ENCODE data around the gene SETDB1.

The SETDB1 gene

GRCh38 chr1:150995460-150995859, 69.3 kb downstream of the SETDB1 start:
- in situ Hi-C loops (cut with HindIII; ENCODE audit: low pct_ligation_motif_present, low pct_unique_long_range_greater_than_20kb, low sequenced_read_pairs) = no loop called here
- DNase-seq = no peak

- in situ Hi-C loops (cut with HindIII; ENCODE audit: low pct_ligation_motif_present, low pct_unique_long_range_greater_than_20kb, low sequenced_read_pairs) = no loop called here
- no peak for DNase-seq
Measured at GRCh38 chr1:150995896-150996295, 69.7 kb downstream of the SETDB1 start.

DNA sequence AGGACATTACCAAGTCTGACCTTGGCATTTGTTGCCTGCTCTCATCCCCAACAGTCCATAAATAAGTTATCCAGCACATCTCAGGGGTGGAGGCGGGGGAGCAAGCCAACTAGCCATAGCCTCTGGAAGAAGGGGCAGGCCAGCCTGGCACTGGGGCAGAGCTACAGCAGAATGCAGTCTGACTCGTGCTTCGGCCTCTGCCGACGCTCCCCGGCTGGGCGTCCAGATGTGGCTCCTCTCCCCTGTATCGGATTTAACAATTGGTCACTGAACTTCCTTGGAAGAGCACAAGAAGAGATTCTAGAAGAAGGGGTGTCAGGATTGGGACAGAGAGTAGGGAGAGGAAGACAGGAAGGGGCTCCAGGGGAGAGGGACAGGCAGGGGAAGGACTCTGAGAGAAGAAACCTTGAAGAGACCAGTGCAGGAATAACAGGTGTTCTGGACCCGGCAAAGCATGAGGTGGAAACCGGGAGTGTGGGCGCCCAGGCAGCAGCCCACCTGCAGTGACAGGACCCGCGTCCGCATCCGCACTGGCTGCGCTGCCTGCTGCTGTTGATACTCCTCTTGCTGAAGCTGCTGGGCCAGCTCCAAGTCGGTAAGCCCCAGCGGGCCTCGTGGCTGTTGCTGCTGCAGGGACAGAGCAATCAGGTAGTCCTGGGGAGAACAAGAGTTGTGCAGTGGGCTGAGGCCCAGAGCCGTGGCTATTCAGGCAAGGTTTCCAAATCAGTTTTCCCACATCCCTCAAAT, 71.1 kb downstream of the SETDB1 start:
- in situ Hi-C loops (cut with HindIII; ENCODE audit: low pct_ligation_motif_present, low pct_unique_long_range_greater_than_20kb, low sequenced_read_pairs) = no loop called here
- no peak for DNase-seq

GRCh38 chr1:150997949-150998348, 71.8 kb downstream of the SETDB1 start:
- in situ Hi-C loops (cut with HindIII; ENCODE audit: low pct_ligation_motif_present, low pct_unique_long_range_greater_than_20kb, low sequenced_read_pairs) = no loop called here
- DNase-seq = no peak

- peak; percentile 33 for DNase-seq
- in situ Hi-C loops (cut with HindIII; ENCODE audit: low pct_ligation_motif_present, low pct_unique_long_range_greater_than_20kb, low sequenced_read_pairs) = no loop called here
Measured at GRCh38 chr1:150999051-150999674, 73.0 kb downstream of the SETDB1 start.

DNA sequence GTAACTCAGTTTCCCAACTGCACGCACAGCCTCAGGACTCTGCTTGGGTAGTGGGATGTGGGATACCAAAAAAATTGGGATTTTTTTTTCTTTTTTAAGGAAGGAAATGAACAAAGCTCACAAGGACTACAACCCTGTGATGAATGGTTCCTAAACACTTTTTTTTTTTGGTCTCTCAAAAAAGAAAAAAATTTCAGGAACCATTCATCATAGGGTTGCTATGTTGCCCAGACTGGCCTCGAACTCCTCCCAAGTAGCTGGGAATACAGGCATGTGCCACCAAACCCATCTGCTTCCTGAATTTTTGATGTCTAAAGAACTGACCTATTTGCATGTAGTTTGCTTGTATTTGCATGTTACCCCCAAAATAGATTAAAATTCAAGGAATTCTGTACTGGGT, 73.8 kb downstream of the SETDB1 start:
- in situ Hi-C loops (cut with HindIII; ENCODE audit: low pct_ligation_motif_present, low pct_unique_long_range_greater_than_20kb, low sequenced_read_pairs) = no loop called here
- no peak for DNase-seq

DNA sequence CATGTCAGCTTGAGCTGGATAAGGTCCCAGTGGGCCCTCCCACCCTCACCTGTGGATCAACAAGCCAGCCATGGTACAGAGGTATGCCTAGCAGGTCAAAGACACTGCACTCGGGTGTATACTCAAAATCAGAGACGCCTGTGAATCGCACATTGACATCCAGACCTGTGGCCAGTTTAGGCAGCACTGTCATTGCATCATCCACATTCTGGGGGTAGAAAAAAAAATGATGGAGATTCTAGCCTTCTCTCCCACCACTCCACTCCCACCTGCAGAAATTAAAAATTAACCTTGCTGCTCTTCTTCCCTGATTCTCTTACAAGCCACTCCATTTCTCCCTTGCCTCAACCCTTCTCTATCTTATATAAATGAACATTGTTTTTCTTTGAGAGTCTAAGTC, 74.2 kb downstream of the SETDB1 start:
- in situ Hi-C loops (cut with HindIII; ENCODE audit: low pct_ligation_motif_present, low pct_unique_long_range_greater_than_20kb, low sequenced_read_pairs) = no loop called here
- DNase-seq = no peak

- in situ Hi-C loops (cut with HindIII; ENCODE audit: low pct_ligation_motif_present, low pct_unique_long_range_greater_than_20kb, low sequenced_read_pairs) = no loop called here
- DNase-seq = no peak
Measured at GRCh38 chr1:151001602-151002001, 75.4 kb downstream of the SETDB1 start.

- in situ Hi-C loops (cut with HindIII; ENCODE audit: low pct_ligation_motif_present, low pct_unique_long_range_greater_than_20kb, low sequenced_read_pairs) = no loop called here
- no peak for DNase-seq
Measured at GRCh38 chr1:151002051-151002450, 75.9 kb downstream of the SETDB1 start.

- DNase-seq = no peak
- in situ Hi-C loops (cut with HindIII; ENCODE audit: low pct_ligation_motif_present, low pct_unique_long_range_greater_than_20kb, low sequenced_read_pairs) = no loop called here
Measured at GRCh38 chr1:151002611-151003010, 76.4 kb downstream of the SETDB1 start.

DNA sequence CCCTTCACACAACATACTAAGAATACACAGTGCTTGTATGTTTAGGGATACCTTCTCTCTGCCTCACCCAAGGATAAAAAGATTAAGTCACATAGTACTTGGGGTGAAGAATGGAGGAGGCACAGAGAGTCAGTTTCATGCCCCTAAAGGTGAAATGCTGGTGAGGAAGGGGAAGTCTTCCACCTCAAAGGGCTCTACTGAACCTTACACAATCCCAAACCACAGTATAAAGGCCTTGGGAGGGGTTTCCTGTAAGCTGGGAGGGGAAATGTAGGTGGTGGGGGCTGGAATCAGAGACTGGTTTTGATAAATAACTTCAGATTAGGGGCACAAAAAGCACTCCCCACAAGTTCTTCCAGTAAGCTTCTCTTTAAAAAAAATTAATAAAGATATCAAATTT, 77.0 kb downstream of the SETDB1 start:
- in situ Hi-C loops (cut with HindIII; ENCODE audit: low pct_ligation_motif_present, low pct_unique_long_range_greater_than_20kb, low sequenced_read_pairs) = no loop called here
- DNase-seq = no peak

- no peak for DNase-seq
- in situ Hi-C loops (cut with HindIII; ENCODE audit: low pct_ligation_motif_present, low pct_unique_long_range_greater_than_20kb, low sequenced_read_pairs) = no loop called here
Measured at GRCh38 chr1:151005729-151006319, 79.7 kb downstream of the SETDB1 start.

GRCh38 chr1:151006327-151007052, 80.3 kb downstream of the SETDB1 start, which contains the start of gene MINDY1:
MINDY1 (minus strand) TSS chr1:151006902; CDS start chr1:151002617, 4,285 bp downstream.
- in situ Hi-C loops (cut with HindIII; ENCODE audit: low pct_ligation_motif_present, low pct_unique_long_range_greater_than_20kb, low sequenced_read_pairs) = no loop called here
- peak; percentile 92 for DNase-seq

DNA sequence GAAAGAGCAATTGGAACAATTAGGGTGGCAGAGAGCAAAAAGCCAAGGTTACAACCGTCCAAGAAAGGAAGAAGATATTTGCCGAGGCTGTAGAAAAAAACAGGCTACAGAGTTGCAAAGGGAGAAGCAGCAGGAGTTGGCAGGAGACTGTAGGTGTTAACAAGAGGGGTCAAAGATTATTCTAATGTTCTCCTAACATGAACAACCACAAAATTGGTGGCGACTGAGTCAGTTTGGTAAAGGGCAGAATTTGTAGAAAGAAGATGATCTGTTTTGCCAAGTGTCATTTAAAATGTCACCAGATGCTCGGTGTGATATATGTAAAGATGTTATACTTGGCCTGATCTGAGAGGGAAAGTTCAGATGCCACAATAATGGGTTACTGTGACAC, 81.7 kb downstream of the SETDB1 start:
- in situ Hi-C loops (cut with HindIII; ENCODE audit: low pct_ligation_motif_present, low pct_unique_long_range_greater_than_20kb, low sequenced_read_pairs) = no loop called here

DNA sequence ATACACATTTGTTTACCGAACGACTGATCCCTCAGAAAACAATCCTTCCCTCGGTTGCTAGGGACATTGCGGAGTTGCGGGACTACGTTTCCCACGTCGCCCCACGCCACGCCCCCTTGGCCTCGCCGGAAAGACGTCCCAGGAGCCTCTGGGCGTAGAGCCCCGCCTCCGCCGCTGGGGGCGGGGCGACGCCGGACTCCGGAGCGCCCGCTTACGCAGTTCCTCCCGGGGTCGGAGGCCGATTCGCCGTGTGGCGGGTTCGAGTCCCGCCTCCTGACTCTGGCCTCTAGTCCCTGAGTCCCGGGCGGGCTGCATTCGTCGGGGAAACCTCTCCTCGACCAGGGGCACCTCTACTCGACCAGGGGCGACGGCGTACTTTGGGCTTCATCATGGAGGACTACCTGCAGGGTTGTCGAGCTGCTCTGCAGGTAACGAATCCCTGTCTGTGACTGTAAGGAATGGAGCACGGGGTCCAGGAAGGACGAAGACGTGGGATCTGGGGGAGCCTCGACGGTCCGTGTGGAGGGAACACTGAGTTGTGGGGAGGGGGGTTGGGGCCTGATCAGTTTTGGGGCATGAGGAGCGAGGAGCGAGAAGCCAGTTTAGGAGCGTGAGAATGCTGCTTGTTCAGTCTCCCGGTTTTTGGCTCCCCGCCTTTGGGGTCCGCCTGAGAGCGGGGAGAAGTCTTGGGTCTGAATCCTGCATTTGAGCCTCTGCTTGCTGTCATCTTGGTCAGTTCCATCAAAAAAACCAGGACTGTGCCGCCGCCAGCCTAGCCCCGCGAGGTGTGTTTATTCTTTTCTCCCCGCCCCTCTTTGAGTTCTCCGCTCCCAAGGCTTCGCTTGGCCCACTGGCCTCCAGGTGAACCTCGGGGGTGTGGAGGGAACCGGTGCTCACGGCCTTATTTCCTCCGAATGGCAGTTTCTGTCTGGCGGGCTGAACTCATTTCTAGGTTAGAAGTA, 82.4 kb downstream of the SETDB1 start, which contains the start of gene PRUNE1:
Gene PRUNE1 (plus strand): TSS at position 206 of the 962 bp plus-strand sequence. CDS start 184 bp downstream, at position 390.
- in situ Hi-C loops (cut with HindIII; ENCODE audit: low pct_ligation_motif_present, low pct_unique_long_range_greater_than_20kb, low sequenced_read_pairs) = no loop called here
- peak; percentile 98 for DNase-seq

More for the DNA sequence above, 81.7 kb downstream of the SETDB1 start:
- no peak for DNase-seq

DNA sequence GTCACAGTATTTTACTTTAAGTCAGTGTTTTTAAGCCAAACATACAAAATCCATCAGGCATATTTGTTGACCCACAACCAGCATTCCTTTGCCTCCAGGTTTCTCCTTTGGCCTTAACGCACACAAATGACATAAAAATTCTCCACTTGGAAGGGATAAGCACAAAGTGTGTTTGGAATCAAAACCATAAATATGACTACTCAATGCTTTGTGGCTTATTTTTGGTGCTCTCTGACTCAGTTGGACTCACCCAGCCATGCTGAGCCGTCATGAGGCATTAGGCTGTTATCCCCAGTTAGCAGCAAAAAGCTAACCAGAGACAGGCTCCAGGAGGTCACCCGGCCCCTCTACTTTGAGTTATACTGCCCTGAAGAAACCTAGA, 83.0 kb downstream of the SETDB1 start:
- DNase-seq = peak; percentile 34
- in situ Hi-C loops (cut with HindIII; ENCODE audit: low pct_ligation_motif_present, low pct_unique_long_range_greater_than_20kb, low sequenced_read_pairs) = no loop called here

- DNase-seq = no peak
- in situ Hi-C loops (cut with HindIII; ENCODE audit: low pct_ligation_motif_present, low pct_unique_long_range_greater_than_20kb, low sequenced_read_pairs) = no loop called here
Measured at GRCh38 chr1:151009674-151010345, 83.6 kb downstream of the SETDB1 start.

DNA sequence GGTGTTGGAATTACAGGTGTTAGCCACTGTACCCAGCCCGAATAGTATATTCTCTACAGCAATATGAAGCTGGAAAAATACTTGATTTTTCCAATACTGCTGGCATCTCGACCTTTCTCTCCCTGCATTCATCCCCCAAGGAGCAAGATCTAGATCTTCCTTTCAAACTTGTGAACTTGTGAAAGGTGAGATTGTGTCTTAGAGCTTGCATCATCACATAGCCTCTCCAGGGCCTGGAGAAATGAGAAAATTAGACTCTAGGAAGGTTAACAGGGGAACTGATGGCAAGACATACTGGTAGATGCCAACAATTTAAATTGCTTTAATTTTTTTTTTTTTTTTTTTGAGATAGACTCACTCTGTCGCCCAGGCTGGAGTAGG, 84.2 kb downstream of the SETDB1 start:
- DNase-seq = no peak
- in situ Hi-C loops (cut with HindIII; ENCODE audit: low pct_ligation_motif_present, low pct_unique_long_range_greater_than_20kb, low sequenced_read_pairs) = no loop called here

Measured in ACHN (cell line).